Peyer's patch (tissue), 4 donors: ENCODE measurements around the gene SORL1.

ENCODE experiments used
- POLR2A ChIP-seq, 2 donors: fragments of 450-650 bp; IDR thresholded peaks; one replicate each; pipeline ENCODE4 v1.5.1; 2017; ENCODE audit warnings: antibody characterized with exemption in 2 of 2, mild to moderate bottlenecking in 2 of 2, moderate library complexity in 2 of 2
- TF ChIP-seq, protein P1 (sequence below), 6 experiments: fragments of 450-650 bp in 4 of 6; fragments of 200-600 bp in 2 of 6; sonication (generic) in 1 of 6; IDR thresholded peaks; one replicate each; pipeline ENCODE4 v1.5.1; 2017 to 2019; ENCODE audit warnings: antibody characterized with exemption in 6 of 6, mild to moderate bottlenecking in 3 of 6, moderate library complexity in 1 of 6

- TF ChIP-seq, protein P1, sequence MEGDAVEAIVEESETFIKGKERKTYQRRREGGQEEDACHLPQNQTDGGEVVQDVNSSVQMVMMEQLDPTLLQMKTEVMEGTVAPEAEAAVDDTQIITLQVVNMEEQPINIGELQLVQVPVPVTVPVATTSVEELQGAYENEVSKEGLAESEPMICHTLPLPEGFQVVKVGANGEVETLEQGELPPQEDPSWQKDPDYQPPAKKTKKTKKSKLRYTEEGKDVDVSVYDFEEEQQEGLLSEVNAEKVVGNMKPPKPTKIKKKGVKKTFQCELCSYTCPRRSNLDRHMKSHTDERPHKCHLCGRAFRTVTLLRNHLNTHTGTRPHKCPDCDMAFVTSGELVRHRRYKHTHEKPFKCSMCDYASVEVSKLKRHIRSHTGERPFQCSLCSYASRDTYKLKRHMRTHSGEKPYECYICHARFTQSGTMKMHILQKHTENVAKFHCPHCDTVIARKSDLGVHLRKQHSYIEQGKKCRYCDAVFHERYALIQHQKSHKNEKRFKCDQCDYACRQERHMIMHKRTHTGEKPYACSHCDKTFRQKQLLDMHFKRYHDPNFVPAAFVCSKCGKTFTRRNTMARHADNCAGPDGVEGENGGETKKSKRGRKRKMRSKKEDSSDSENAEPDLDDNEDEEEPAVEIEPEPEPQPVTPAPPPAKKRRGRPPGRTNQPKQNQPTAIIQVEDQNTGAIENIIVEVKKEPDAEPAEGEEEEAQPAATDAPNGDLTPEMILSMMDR (IDR thresholded peaks at IDR 0.05), result peak in 2 of 6 experiments; percentile 1 to 23
- TF ChIP-seq POLR2A (IDR thresholded peaks at IDR 0.05), result no peak
Measured at GRCh38 chr11:121465709-121466062, 13.6 kb downstream of the SORL1 start.
